Activated T-cell treated with anti-CD3 and anti-CD28 coated beads, Interleukin-2, amount 50 U/mL, for 48 hours (primary cell): ENCODE measurements around the gene DIP2A.
A peak's percentile ranks its signal among the peaks of the same experiment; 100 is the strongest.
"Not testable (repeated sequence)": the region's sequence is repeated elsewhere in the genome, so short reads cannot be mapped to it uniquely, and the experiment has no call there.

Experiments used
- DNase-seq, 2 experiments: peaks; one replicate each; pipeline ENCODE4 v3.0.0-alpha.2; 2020

The DIP2A gene

GRCh38 chr21:46425041-46425440, 33.6 kb upstream of the DIP2A start:
- peak in 1 of 2 experiments; percentile 26 for DNase-seq

GRCh38 chr21:46425571-46425970, 33.1 kb upstream of the DIP2A start:
- peak; percentile 38 to 59 for DNase-seq

GRCh38 chr21:46426313-46427046, 32.2 kb upstream of the DIP2A start:
- DNase-seq, result no peak

GRCh38 chr21:46427516-46427915, 31.2 kb upstream of the DIP2A start:
- no peak for DNase-seq

GRCh38 chr21:46428286-46428685, 30.4 kb upstream of the DIP2A start:
- DNase-seq, result no peak

GRCh38 chr21:46428987-46429710, 29.5 kb upstream of the DIP2A start:
- DNase-seq, result no peak

- no peak for DNase-seq
Observed at GRCh38 chr21:46429754-46430681, 28.7 kb upstream of the DIP2A start.

GRCh38 chr21:46431448-46431847, 27.2 kb upstream of the DIP2A start:
- DNase-seq, result no peak

GRCh38 chr21:46431884-46432488, 26.7 kb upstream of the DIP2A start:
- no peak for DNase-seq

GRCh38 chr21:46433116-46433515, 25.6 kb upstream of the DIP2A start:
- not testable (repeated sequence) for DNase-seq

GRCh38 chr21:46434322-46434958, 24.3 kb upstream of the DIP2A start:
- DNase-seq, result no peak

GRCh38 chr21:46435786-46436227, 22.9 kb upstream of the DIP2A start:
- no peak for DNase-seq

- no peak for DNase-seq
Observed at GRCh38 chr21:46436621-46437020, 22.1 kb upstream of the DIP2A start.

- DNase-seq, result no peak
Observed at GRCh38 chr21:46437096-46437498, 21.6 kb upstream of the DIP2A start.

- DNase-seq, result no peak
Observed at GRCh38 chr21:46437511-46437910, 21.2 kb upstream of the DIP2A start.

- DNase-seq, result no peak
Observed at GRCh38 chr21:46438241-46438640, 20.4 kb upstream of the DIP2A start.

GRCh38 chr21:46439906-46440305, 18.8 kb upstream of the DIP2A start:
- DNase-seq, result no peak

- DNase-seq, result no peak
Observed at GRCh38 chr21:46441331-46441730, 17.4 kb upstream of the DIP2A start.

- no peak for DNase-seq
Observed at GRCh38 chr21:46441961-46442498, 16.7 kb upstream of the DIP2A start.

GRCh38 chr21:46442938-46443337, 15.8 kb upstream of the DIP2A start:
- DNase-seq, result no peak

- no peak for DNase-seq
Observed at GRCh38 chr21:46443910-46444309, 14.8 kb upstream of the DIP2A start.

- no peak for DNase-seq
Observed at GRCh38 chr21:46448108-46448507, 10.6 kb upstream of the DIP2A start.
